ENCODE data around the gene RAB3A. TPM values are rescaled to one million over a fixed set of nuclear protein-coding genes. Genes with fewer than 3 reads are reported as not detected.

Gene RAB3A
- total RNA-seq, 4 donors from 2014 or later, result 0.40 to 2.5 (median 2.0) TPM; not detected in 1

- DNase-seq, result no peak
- intact Hi-C loops (cut with DNase I), result no loop called here
- no peak overlapping the region for H3K27ac ChIP-seq
- H3K27me3 ChIP-seq, result no peaks in the 10 kb centered on the region
- peaks cover 0 to 14% of the 10 kb centered on the region in 2 donors for H3K36me3 ChIP-seq
- peaks cover 21 to 24% of the 10 kb centered on the region in 2 donors for H3K4me1 ChIP-seq
- WGBS, 2 donors, result 91 to 93% methylated on average over 6 of the region's 6 CpGs
- no peak overlapping the region for H3K4me3 ChIP-seq (replicated peaks in 1 of 3)
- no peaks in the 10 kb centered on the region for H3K9me3 ChIP-seq
- TF ChIP-seq CTCF (IDR thresholded peaks at IDR 0.05), result no peak
Observed at GRCh38 chr19:18198374-18198773, 5.5 kb downstream of the RAB3A start.

- Histone ChIP-seq H3K36me3 (peaks cover 0 to 14% of the 10 kb centered on the region in 2 donors), H3K4me1 (peaks cover 17 to 19% of the 10 kb centered on the region in 2 donors), H3K27me3 (no peaks in the 10 kb centered on the region), H3K9me3 (no peaks in the 10 kb centered on the region), H3K27ac (no peak overlapping the region), H3K4me3 (replicated peaks in 1 of 3) (no peak overlapping the region)
- 73 to 79% methylated on average over 6 of the region's 6 CpGs for WGBS, 2 donors
- intact Hi-C loops (cut with DNase I), result no loop called here
- TF ChIP-seq CTCF (IDR thresholded peaks at IDR 0.05), result no peak
- TF ChIP-seq POLR2A (IDR thresholded peaks at IDR 0.05), result no peak
- no peak for DNase-seq
Observed at GRCh38 chr19:18197941-18198340, 5.9 kb downstream of the RAB3A start.

- no peak for TF ChIP-seq POLR2A (IDR thresholded peaks at IDR 0.05)
- H3K27me3 ChIP-seq, result no peaks in the 10 kb centered on the region
- peaks cover 0 to 14% of the 10 kb centered on the region in 2 donors for H3K36me3 ChIP-seq
- intact Hi-C loops (cut with DNase I), result no loop called here
- 93 to 96% methylated on average over 18 of the region's 18 CpGs for WGBS, 2 donors
- DNase-seq, result no peak
- peaks cover 12 to 14% of the 10 kb centered on the region in 2 donors for H3K4me1 ChIP-seq
- H3K27ac ChIP-seq, result no peak overlapping the region
- H3K4me3 ChIP-seq (replicated peaks in 1 of 3), result no peak overlapping the region
- no peaks in the 10 kb centered on the region for H3K9me3 ChIP-seq
Observed at GRCh38 chr19:18197306-18197705, 6.5 kb downstream of the RAB3A start.

- intact Hi-C loops (cut with DNase I), result no loop called here
- Histone ChIP-seq H3K27ac (no peak overlapping the region), H3K4me3 (replicated peaks in 1 of 3) (no peak overlapping the region), H3K9me3 (no peaks in the 10 kb centered on the region), H3K36me3 (peaks cover 0 to 14% of the 10 kb centered on the region in 2 donors), H3K27me3 (no peaks in the 10 kb centered on the region), H3K4me1 (peaks cover 16 to 17% of the 10 kb centered on the region in 2 donors)
- DNase-seq, result no peak
- no peak for TF ChIP-seq CTCF (IDR thresholded peaks at IDR 0.05)
- TF ChIP-seq POLR2A (IDR thresholded peaks at IDR 0.05), result no peak
- 90 to 95% methylated on average over 7 of the region's 7 CpGs for WGBS, 2 donors
Observed at GRCh38 chr19:18196511-18196845, 7.4 kb downstream of the RAB3A start.

- intact Hi-C loops (cut with DNase I), result no loop called here
- H3K9me3 ChIP-seq, result no peaks in the 10 kb centered on the region
- DNase-seq, result peak in 1 of 2 donors; percentile 16
- H3K4me3 ChIP-seq (replicated peaks in 1 of 3), result no peak overlapping the region
- H3K27ac ChIP-seq, result peak overlapping the region in 1 of 3 donors; percentile 13
- WGBS, 2 donors, result 41 to 55% methylated on average over 15 to 27 of the region's 27 CpGs
- no peaks in the 10 kb centered on the region for H3K27me3 ChIP-seq
- peaks cover 0 to 14% of the 10 kb centered on the region in 2 donors for H3K36me3 ChIP-seq
- H3K4me1 ChIP-seq, result peaks cover 17 to 18% of the 10 kb centered on the region in 2 donors
- TF ChIP-seq CTCF (IDR thresholded peaks at IDR 0.05), result no peak
- no peak for TF ChIP-seq POLR2A (IDR thresholded peaks at IDR 0.05)
Observed at GRCh38 chr19:18194554-18195238, 9.1 kb downstream of the RAB3A start.
